ENCODE measurements around the gene MYH15. TPM values are rescaled to one million over a fixed set of nuclear protein-coding genes. Genes with fewer than 3 reads are reported as not detected.

The MYH15 gene
- polyA plus RNA-seq, 1 donor from 2014 or later = 0.71 TPM

GRCh38 chr3:108527109-108527508, 16.7 kb upstream of the MYH15 start:
- H4K20me1 ChIP-seq (ENCODE audit: insufficient read depth) = no peaks in the 10 kb centered on the region
- H2AFZ ChIP-seq (ENCODE audit: low read depth, low read length) = no peak overlapping the region
- no peak overlapping the region for H3K4me3 ChIP-seq (ENCODE audit: low read length)
- H3K4me2 ChIP-seq (ENCODE audit: low read length) = no peak overlapping the region
- no peak overlapping the region for H3K9ac ChIP-seq (ENCODE audit: low read length)
- no peaks in the 10 kb centered on the region for H3K27me3 ChIP-seq (ENCODE audit: insufficient read depth, low read depth, low read length)
- H3K9me2 ChIP-seq (ENCODE audit: insufficient read depth, low read length) = no peaks in the 10 kb centered on the region
- no peak overlapping the region for H3K27ac ChIP-seq (ENCODE audit: low read length)
- no peaks in the 10 kb centered on the region for H3K36me3 ChIP-seq (ENCODE audit: insufficient read depth, low read length)
- H3F3A ChIP-seq (ENCODE audit: insufficient read depth, low read length, poor library complexity, severe bottlenecking) = no peaks in the 10 kb centered on the region
- TF ChIP-seq SMC3 (conservative IDR thresholded peaks at IDR 0.05; ENCODE audit: poor library complexity) (no peak), EZH2 (IDR thresholded peaks at IDR 0.05; ENCODE audit: borderline replicate concordance, insufficient read depth, low read length, poor library complexity, severe bottlenecking) (no peak), EP300 (conservative IDR thresholded peaks at IDR 0.05; ENCODE audit: poor library complexity, severe bottlenecking) (no peak), TAF1 (IDR thresholded peaks at IDR 0.05; ENCODE audit: low read depth) (no peak), REST (IDR thresholded peaks at IDR 0.05; ENCODE audit: borderline replicate concordance) (no peak), MXI1 (conservative IDR thresholded peaks at IDR 0.05; ENCODE audit: poor library complexity, severe bottlenecking) (no peak), RAD21 (conservative IDR thresholded peaks at IDR 0.05) (no peak), POLR2AphosphoS5 (IDR thresholded peaks at IDR 0.05) (no peak), CTCF (IDR thresholded peaks at IDR 0.05; ENCODE audit: poor library complexity, severe bottlenecking) (no peak)
- H3K9me3 ChIP-seq (ENCODE audit: low read length) = no peaks in the 10 kb centered on the region
- no peaks in the 10 kb centered on the region for H3K79me2 ChIP-seq (replicated peaks; ENCODE audit: insufficient read depth, low read length)

GRCh38 chr3:108525971-108526370, 15.6 kb upstream of the MYH15 start:
- H2AFZ ChIP-seq (ENCODE audit: low read depth, low read length) = no peak overlapping the region
- no peaks in the 10 kb centered on the region for H3K9me3 ChIP-seq (ENCODE audit: low read length)
- TF ChIP-seq TAF1 (IDR thresholded peaks at IDR 0.05; ENCODE audit: low read depth) (no peak), REST (IDR thresholded peaks at IDR 0.05; ENCODE audit: borderline replicate concordance) (no peak), POLR2AphosphoS5 (IDR thresholded peaks at IDR 0.05) (no peak), RAD21 (conservative IDR thresholded peaks at IDR 0.05) (no peak), CTCF (IDR thresholded peaks at IDR 0.05; ENCODE audit: poor library complexity, severe bottlenecking) (no peak), SMC3 (conservative IDR thresholded peaks at IDR 0.05; ENCODE audit: poor library complexity) (no peak), EP300 (conservative IDR thresholded peaks at IDR 0.05; ENCODE audit: poor library complexity, severe bottlenecking) (no peak), EZH2 (IDR thresholded peaks at IDR 0.05; ENCODE audit: borderline replicate concordance, insufficient read depth, low read length, poor library complexity, severe bottlenecking) (no peak), MXI1 (conservative IDR thresholded peaks at IDR 0.05; ENCODE audit: poor library complexity, severe bottlenecking) (no peak)
- no peak overlapping the region for H3K27ac ChIP-seq (ENCODE audit: low read length)
- H3K79me2 ChIP-seq (replicated peaks; ENCODE audit: insufficient read depth, low read length) = no peaks in the 10 kb centered on the region
- no peak overlapping the region for H3K9ac ChIP-seq (ENCODE audit: low read length)
- H3F3A ChIP-seq (ENCODE audit: insufficient read depth, low read length, poor library complexity, severe bottlenecking) = no peaks in the 10 kb centered on the region
- H4K20me1 ChIP-seq (ENCODE audit: insufficient read depth) = no peaks in the 10 kb centered on the region
- no peaks in the 10 kb centered on the region for H3K27me3 ChIP-seq (ENCODE audit: insufficient read depth, low read depth, low read length)
- no peaks in the 10 kb centered on the region for H3K36me3 ChIP-seq (ENCODE audit: insufficient read depth, low read length)
- H3K9me2 ChIP-seq (ENCODE audit: insufficient read depth, low read length) = no peaks in the 10 kb centered on the region
- H3K4me3 ChIP-seq (ENCODE audit: low read length) = no peak overlapping the region
- H3K4me2 ChIP-seq (ENCODE audit: low read length) = no peak overlapping the region
